ENCODE measurements around the gene ENDOV. TPM values are rescaled to one million over a fixed set of nuclear protein-coding genes. Genes with fewer than 3 reads are reported as not detected.

The ENDOV gene
- total and polyA plus RNA-seq, 2 of the 13 experiments (the other 11 are each of a cell fraction or from before 2014, with no cell fraction given) = 15.1 to 17.1 TPM

- TF ChIP-seq KDM5A (IDR thresholded peaks at IDR 0.05; ENCODE audit: borderline replicate concordance, low read length) = no peak
- no peak; the same call in 1 of the 2 replicates for TF ChIP-seq ZMYM4 (CRISPR knock-in tag; IDR thresholded peaks at IDR 0.05)
- TF ChIP-seq ZSCAN21 (CRISPR knock-in tag; IDR thresholded peaks at IDR 0.05; ENCODE audit: borderline replicate concordance) = peak; percentile 73; the same call in 1 of the 2 replicates
- TF ChIP-seq NFRKB (IDR thresholded peaks at IDR 0.05) = no peak
- TF ChIP-seq ZFYVE20 (CRISPR knock-in tag; IDR thresholded peaks at IDR 0.05; ENCODE audit: borderline replicate concordance, low read depth) = no peak
- TF ChIP-seq HCFC1 (IDR thresholded peaks at IDR 0.05; ENCODE audit: low read depth, low read length) = no peak
- TF ChIP-seq NFE2L1 (CRISPR knock-in tag; IDR thresholded peaks at IDR 0.05; ENCODE audit: borderline replicate concordance) = 0 out of 2 replicates have a peak, but pooled peaks have one; percentile 25
- TF ChIP-seq ZNF703 (CRISPR knock-in tag; IDR thresholded peaks at IDR 0.05; ENCODE audit: borderline replicate concordance) = no peak
- TF ChIP-seq AGO2 (optimal IDR thresholded peaks at IDR 0.05; ENCODE audit: low read depth, low read length) = no peak
- TF ChIP-seq, protein P1, sequence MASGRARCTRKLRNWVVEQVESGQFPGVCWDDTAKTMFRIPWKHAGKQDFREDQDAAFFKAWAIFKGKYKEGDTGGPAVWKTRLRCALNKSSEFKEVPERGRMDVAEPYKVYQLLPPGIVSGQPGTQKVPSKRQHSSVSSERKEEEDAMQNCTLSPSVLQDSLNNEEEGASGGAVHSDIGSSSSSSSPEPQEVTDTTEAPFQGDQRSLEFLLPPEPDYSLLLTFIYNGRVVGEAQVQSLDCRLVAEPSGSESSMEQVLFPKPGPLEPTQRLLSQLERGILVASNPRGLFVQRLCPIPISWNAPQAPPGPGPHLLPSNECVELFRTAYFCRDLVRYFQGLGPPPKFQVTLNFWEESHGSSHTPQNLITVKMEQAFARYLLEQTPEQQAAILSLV (CRISPR knock-in tag; IDR thresholded peaks at IDR 0.05; ENCODE audit: borderline replicate concordance) = peak; percentile 18; the same call in 1 of the 2 replicates
- TF ChIP-seq ZNF263 (CRISPR knock-in tag; IDR thresholded peaks at IDR 0.05) = no peak; the same call in 1 of the 2 replicates
- TF ChIP-seq, protein P2, sequence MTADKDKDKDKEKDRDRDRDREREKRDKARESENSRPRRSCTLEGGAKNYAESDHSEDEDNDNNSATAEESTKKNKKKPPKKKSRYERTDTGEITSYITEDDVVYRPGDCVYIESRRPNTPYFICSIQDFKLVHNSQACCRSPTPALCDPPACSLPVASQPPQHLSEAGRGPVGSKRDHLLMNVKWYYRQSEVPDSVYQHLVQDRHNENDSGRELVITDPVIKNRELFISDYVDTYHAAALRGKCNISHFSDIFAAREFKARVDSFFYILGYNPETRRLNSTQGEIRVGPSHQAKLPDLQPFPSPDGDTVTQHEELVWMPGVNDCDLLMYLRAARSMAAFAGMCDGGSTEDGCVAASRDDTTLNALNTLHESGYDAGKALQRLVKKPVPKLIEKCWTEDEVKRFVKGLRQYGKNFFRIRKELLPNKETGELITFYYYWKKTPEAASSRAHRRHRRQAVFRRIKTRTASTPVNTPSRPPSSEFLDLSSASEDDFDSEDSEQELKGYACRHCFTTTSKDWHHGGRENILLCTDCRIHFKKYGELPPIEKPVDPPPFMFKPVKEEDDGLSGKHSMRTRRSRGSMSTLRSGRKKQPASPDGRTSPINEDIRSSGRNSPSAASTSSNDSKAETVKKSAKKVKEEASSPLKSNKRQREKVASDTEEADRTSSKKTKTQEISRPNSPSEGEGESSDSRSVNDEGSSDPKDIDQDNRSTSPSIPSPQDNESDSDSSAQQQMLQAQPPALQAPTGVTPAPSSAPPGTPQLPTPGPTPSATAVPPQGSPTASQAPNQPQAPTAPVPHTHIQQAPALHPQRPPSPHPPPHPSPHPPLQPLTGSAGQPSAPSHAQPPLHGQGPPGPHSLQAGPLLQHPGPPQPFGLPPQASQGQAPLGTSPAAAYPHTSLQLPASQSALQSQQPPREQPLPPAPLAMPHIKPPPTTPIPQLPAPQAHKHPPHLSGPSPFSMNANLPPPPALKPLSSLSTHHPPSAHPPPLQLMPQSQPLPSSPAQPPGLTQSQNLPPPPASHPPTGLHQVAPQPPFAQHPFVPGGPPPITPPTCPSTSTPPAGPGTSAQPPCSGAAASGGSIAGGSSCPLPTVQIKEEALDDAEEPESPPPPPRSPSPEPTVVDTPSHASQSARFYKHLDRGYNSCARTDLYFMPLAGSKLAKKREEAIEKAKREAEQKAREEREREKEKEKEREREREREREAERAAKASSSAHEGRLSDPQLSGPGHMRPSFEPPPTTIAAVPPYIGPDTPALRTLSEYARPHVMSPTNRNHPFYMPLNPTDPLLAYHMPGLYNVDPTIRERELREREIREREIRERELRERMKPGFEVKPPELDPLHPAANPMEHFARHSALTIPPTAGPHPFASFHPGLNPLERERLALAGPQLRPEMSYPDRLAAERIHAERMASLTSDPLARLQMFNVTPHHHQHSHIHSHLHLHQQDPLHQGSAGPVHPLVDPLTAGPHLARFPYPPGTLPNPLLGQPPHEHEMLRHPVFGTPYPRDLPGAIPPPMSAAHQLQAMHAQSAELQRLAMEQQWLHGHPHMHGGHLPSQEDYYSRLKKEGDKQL (CRISPR knock-in tag; IDR thresholded peaks at IDR 0.05; ENCODE audit: low read depth) = no peak
- peak; percentile 58 for TF ChIP-seq ZC3H13 (CRISPR knock-in tag; IDR thresholded peaks at IDR 0.05)
- TF ChIP-seq BRCA1 (CRISPR knock-in tag; IDR thresholded peaks at IDR 0.05) = no peak
- peak; percentile 78; the same call in 1 of the 2 replicates for TF ChIP-seq ZNF253 (CRISPR knock-in tag; IDR thresholded peaks at IDR 0.05; ENCODE audit: borderline replicate concordance)
- TF ChIP-seq ETV5 (CRISPR knock-in tag; IDR thresholded peaks at IDR 0.05; ENCODE audit: borderline replicate concordance) = no peak
- no peak for TF ChIP-seq PPARG (CRISPR knock-in tag; conservative IDR thresholded peaks at IDR 0.05)
- no peak for TF ChIP-seq ZNF709 (CRISPR knock-in tag; IDR thresholded peaks at IDR 0.05)
- TF ChIP-seq XRCC5 (optimal IDR thresholded peaks at IDR 0.05; ENCODE audit: low read length) = no peak
- TF ChIP-seq SMAD1 (CRISPR knock-in tag; IDR thresholded peaks at IDR 0.05; ENCODE audit: borderline replicate concordance, low read depth) = no peak
- TF ChIP-seq, protein P3, sequence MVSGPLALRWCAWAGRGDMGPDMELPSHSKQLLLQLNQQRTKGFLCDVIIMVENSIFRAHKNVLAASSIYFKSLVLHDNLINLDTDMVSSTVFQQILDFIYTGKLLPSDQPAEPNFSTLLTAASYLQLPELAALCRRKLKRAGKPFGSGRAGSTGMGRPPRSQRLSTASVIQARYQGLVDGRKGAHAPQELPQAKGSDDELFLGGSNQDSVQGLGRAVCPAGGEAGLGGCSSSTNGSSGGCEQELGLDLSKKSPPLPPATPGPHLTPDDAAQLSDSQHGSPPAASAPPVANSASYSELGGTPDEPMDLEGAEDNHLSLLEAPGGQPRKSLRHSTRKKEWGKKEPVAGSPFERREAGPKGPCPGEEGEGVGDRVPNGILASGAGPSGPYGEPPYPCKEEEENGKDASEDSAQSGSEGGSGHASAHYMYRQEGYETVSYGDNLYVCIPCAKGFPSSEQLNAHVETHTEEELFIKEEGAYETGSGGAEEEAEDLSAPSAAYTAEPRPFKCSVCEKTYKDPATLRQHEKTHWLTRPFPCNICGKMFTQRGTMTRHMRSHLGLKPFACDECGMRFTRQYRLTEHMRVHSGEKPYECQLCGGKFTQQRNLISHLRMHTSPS (CRISPR knock-in tag; IDR thresholded peaks at IDR 0.05; ENCODE audit: low read depth) = no peak
- TF ChIP-seq DR1 (CRISPR knock-in tag; IDR thresholded peaks at IDR 0.05) = no peak
- no peak for TF ChIP-seq ZNF510 (CRISPR knock-in tag; IDR thresholded peaks at IDR 0.05; ENCODE audit: low read depth)
Measured at GRCh38 chr17:80415626-80416137, 715 bp downstream of the ENDOV start (continued).
